Measurements from ENCODE around the gene SDCCAG8. TPM values are rescaled to one million over a fixed set of nuclear protein-coding genes. Genes with fewer than 3 reads are reported as not detected.
A peak's percentile ranks its signal among the peaks of the same experiment; 100 is the strongest.

Gene SDCCAG8
- total and polyA plus RNA-seq, 2 experiments from 2014 or later: 28.0 to 66.7 TPM

DNA sequence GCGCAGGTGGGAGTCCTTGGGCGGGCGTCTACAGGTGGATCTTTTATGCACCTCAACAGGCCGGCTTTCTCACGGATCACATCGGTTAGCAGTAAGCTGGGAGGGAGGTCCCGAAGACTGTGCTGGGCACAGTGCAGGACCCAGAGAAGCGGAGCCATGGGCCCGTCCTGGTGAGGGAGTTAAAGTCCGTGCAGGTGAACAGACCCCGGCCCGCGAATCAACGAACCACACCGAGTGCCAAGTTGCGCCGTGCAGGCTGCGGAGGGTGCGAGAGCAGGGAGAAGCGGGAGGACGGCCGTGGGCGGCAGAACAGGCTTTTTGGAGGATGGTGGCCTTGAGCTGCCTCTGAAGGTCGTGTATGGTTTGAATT lies 233.3 kb downstream of the SDCCAG8 start (continued):
- TF ChIP-seq, protein P1, sequence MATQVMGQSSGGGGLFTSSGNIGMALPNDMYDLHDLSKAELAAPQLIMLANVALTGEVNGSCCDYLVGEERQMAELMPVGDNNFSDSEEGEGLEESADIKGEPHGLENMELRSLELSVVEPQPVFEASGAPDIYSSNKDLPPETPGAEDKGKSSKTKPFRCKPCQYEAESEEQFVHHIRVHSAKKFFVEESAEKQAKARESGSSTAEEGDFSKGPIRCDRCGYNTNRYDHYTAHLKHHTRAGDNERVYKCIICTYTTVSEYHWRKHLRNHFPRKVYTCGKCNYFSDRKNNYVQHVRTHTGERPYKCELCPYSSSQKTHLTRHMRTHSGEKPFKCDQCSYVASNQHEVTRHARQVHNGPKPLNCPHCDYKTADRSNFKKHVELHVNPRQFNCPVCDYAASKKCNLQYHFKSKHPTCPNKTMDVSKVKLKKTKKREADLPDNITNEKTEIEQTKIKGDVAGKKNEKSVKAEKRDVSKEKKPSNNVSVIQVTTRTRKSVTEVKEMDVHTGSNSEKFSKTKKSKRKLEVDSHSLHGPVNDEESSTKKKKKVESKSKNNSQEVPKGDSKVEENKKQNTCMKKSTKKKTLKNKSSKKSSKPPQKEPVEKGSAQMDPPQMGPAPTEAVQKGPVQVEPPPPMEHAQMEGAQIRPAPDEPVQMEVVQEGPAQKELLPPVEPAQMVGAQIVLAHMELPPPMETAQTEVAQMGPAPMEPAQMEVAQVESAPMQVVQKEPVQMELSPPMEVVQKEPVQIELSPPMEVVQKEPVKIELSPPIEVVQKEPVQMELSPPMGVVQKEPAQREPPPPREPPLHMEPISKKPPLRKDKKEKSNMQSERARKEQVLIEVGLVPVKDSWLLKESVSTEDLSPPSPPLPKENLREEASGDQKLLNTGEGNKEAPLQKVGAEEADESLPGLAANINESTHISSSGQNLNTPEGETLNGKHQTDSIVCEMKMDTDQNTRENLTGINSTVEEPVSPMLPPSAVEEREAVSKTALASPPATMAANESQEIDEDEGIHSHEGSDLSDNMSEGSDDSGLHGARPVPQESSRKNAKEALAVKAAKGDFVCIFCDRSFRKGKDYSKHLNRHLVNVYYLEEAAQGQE (IDR thresholded peaks at IDR 0.05; ENCODE audit: unreplicated experiment): no peak
- TF ChIP-seq POLR2AphosphoS5 (IDR thresholded peaks at IDR 0.05; ENCODE audit: low read depth): no peak
- TF ChIP-seq EZH2phosphoT487 (IDR thresholded peaks at IDR 0.05; ENCODE audit: unreplicated experiment): no peak
- no peak for TF ChIP-seq ZNF331 (CRISPR knock-in tag; IDR thresholded peaks at IDR 0.05; ENCODE audit: low read depth)

- Histone ChIP-seq H3K4me2 (peak overlapping the region; percentile 22), H2AFZ (no peak overlapping the region), H3K9me2 (ENCODE audit: insufficient read depth) (no peaks in the 10 kb centered on the region; the same call in 1 of the 2 replicates), H3F3A (replicated peaks; ENCODE audit: low read depth) (peaks cover 43% of the 10 kb centered on the region), H3K27me3 (ENCODE audit: insufficient read depth) (no peaks in the 10 kb centered on the region), H3K4me1 (ENCODE audit: insufficient read depth) (peaks cover 52% of the 10 kb centered on the region), H3K79me2 (replicated peaks; ENCODE audit: insufficient read depth) (no peaks in the 10 kb centered on the region), H4K20me1 (replicated peaks; ENCODE audit: insufficient read depth) (no peaks in the 10 kb centered on the region), H3K36me3 (ENCODE audit: insufficient read depth) (no peaks in the 10 kb centered on the region), H3K27ac (ENCODE audit: low read depth) (peak overlapping the region; percentile 96), H3K4me3 (peak overlapping the region; percentile 1)
- TF ChIP-seq, protein P1 (IDR thresholded peaks at IDR 0.05; ENCODE audit: unreplicated experiment): no peak
- TF ChIP-seq ZNF114 (CRISPR knock-in tag; IDR thresholded peaks at IDR 0.05): no peak
- TF ChIP-seq EZH2 (IDR thresholded peaks at IDR 0.05; ENCODE audit: low read depth, unreplicated experiment): no peak
- no peak for TF ChIP-seq JUNB (IDR thresholded peaks at IDR 0.05; ENCODE audit: unreplicated experiment)
- TF ChIP-seq ZNF331 (CRISPR knock-in tag; IDR thresholded peaks at IDR 0.05; ENCODE audit: low read depth): no peak
- TF ChIP-seq CTCF (conservative IDR thresholded peaks at IDR 0.05; ENCODE audit: low read depth in 2 of 2): no peak
- peak; percentile 76; the same call in 1 of the 2 replicates for TF ChIP-seq NANOG (IDR thresholded peaks at IDR 0.05; ENCODE audit: borderline replicate concordance)
- Mint-ChIP-seq H3K27ac (peak overlapping the region; percentile 95), H3K9me3 (peaks cover 3% of the 10 kb centered on the region; the same call in 2 of the 3 replicates), H3K4me3 (peak overlapping the region; percentile 16; the same call in 1 of the 3 replicates), H3K36me3 (ENCODE audit: low read depth) (peaks cover 13% of the 10 kb centered on the region; the same call in 2 of the 3 replicates), H3K27me3 (ENCODE audit: insufficient read depth, low read depth, poor library complexity) (peaks cover 5% of the 10 kb centered on the region), H3K4me1 (peaks cover 57% of the 10 kb centered on the region)
- ATAC-seq (peak; percentile 8; the same call in 2 of the 3 replicates), DNase-seq (ENCODE audit: low spot score) (peak; percentile 46)
These were observed 234.1 kb downstream of the SDCCAG8 start for GRCh38 chr1:243489681-243490546.

All from GM23338 (cell line).